ENCODE measurements around the gene TCEANC2. TPM values are rescaled to one million over a fixed set of nuclear protein-coding genes. Genes with fewer than 3 reads are reported as not detected.
"Not testable (repeated sequence)": the region's sequence is repeated elsewhere in the genome, so short reads cannot be mapped to it uniquely, and the experiment has no call there.

Gene TCEANC2
- total RNA-seq, 2 donors from 2014 or later = 4.4 to 5.9 TPM

DNA sequence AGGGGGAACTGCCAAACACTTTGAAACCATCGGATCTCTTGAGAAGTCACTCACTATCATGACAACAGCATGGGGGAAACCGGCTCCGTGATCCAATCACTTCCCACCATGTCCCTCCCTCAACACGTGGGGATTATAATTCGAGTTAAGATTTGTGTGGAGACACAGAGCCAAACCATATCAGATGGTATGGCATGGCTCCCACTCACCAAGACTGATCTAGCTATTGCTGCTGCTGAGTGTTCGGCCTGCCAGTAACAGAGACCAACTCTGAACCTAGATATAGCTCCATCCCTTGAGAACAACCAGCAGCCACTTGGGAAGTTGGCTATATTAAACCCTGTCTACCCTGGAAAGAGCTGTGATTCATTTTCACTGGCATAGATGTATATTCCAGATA, 50.0 kb downstream of the TCEANC2 start:
- H3K4me1 ChIP-seq = no peaks in the 10 kb centered on the region
- intact Hi-C loops (cut with DNase I) = no loop called here
- H3K27me3 ChIP-seq = no peaks in the 10 kb centered on the region
- no peak overlapping the region for H3K9ac ChIP-seq (ENCODE audit: low read depth in 2 of 2, low read length in 2 of 2)
- TF ChIP-seq, protein P1, sequence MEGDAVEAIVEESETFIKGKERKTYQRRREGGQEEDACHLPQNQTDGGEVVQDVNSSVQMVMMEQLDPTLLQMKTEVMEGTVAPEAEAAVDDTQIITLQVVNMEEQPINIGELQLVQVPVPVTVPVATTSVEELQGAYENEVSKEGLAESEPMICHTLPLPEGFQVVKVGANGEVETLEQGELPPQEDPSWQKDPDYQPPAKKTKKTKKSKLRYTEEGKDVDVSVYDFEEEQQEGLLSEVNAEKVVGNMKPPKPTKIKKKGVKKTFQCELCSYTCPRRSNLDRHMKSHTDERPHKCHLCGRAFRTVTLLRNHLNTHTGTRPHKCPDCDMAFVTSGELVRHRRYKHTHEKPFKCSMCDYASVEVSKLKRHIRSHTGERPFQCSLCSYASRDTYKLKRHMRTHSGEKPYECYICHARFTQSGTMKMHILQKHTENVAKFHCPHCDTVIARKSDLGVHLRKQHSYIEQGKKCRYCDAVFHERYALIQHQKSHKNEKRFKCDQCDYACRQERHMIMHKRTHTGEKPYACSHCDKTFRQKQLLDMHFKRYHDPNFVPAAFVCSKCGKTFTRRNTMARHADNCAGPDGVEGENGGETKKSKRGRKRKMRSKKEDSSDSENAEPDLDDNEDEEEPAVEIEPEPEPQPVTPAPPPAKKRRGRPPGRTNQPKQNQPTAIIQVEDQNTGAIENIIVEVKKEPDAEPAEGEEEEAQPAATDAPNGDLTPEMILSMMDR (IDR thresholded peaks at IDR 0.05) = no peak
- DNase-seq = no peak
- H3K27ac ChIP-seq = no peak overlapping the region
- H3K36me3 ChIP-seq = no peaks in the 10 kb centered on the region
- no peak overlapping the region for H3K4me3 ChIP-seq
- H3K9me3 ChIP-seq = no peaks in the 10 kb centered on the region

- H3K4me3 ChIP-seq; H3K4me1 ChIP-seq; DNase-seq; H3K27ac ChIP-seq; H3K27me3 ChIP-seq; H3K36me3 ChIP-seq; intact Hi-C loops (cut with DNase I); H3K9ac ChIP-seq (ENCODE audit: low read depth in 2 of 2, low read length in 2 of 2); H3K9me3 ChIP-seq: not testable (repeated sequence)
These were observed 51.2 kb downstream of the TCEANC2 start for GRCh38 chr1:54104613-54105012.

- Histone ChIP-seq H3K9me3 (no peaks in the 10 kb centered on the region), H3K36me3 (no peaks in the 10 kb centered on the region), H3K9ac (ENCODE audit: low read depth in 2 of 2, low read length in 2 of 2) (no peak overlapping the region), H3K27me3 (no peaks in the 10 kb centered on the region), H3K4me1 (no peaks in the 10 kb centered on the region), H3K4me3 (no peak overlapping the region), H3K27ac (no peak overlapping the region)
- DNase-seq = no peak
- TF ChIP-seq, protein P1 (IDR thresholded peaks at IDR 0.05) = no peak
- intact Hi-C loops (cut with DNase I) = no loop called here
These were observed 51.7 kb downstream of the TCEANC2 start for GRCh38 chr1:54105080-54105479.

DNA sequence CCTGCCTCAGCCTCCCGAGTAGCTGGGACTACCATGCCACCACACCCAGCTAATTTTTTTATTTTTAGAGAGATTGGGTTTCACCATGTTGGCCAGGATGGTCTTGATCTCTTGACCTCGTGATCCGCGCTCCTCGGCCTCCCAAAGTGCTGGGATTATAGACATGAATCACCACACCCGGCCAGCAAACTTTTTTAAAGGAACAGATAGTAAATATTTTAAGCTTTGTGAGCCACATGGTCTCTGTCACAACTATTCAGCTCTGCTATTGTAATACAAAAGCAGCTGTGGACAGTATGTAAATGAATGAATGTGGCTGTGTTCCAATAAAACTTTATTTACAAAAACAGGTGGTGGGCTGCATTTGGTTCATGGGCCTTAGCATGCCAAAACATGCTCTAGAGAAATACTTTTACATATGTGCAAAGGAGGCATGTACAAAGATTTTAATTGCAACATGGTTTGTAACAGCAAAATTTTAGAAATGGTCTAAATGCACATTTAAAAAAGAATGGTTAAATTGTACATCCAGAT, 52.4 kb downstream of the TCEANC2 start:
- H3K9ac ChIP-seq (ENCODE audit: low read depth in 2 of 2, low read length in 2 of 2) = no peak overlapping the region
- intact Hi-C loops (cut with DNase I) = no loop called here
- H3K4me1 ChIP-seq = no peaks in the 10 kb centered on the region
- no peaks in the 10 kb centered on the region for H3K36me3 ChIP-seq
- DNase-seq = no peak
- TF ChIP-seq, protein P1 (IDR thresholded peaks at IDR 0.05) = no peak
- no peaks in the 10 kb centered on the region for H3K27me3 ChIP-seq
- no peak overlapping the region for H3K4me3 ChIP-seq
- no peaks in the 10 kb centered on the region for H3K9me3 ChIP-seq
- no peak overlapping the region for H3K27ac ChIP-seq

GRCh38 chr1:54107131-54107530, 53.7 kb downstream of the TCEANC2 start:
- TF ChIP-seq, protein P1 (IDR thresholded peaks at IDR 0.05) = no peak
- Histone ChIP-seq H3K27ac (no peak overlapping the region), H3K9ac (ENCODE audit: low read depth in 2 of 2, low read length in 2 of 2) (no peak overlapping the region), H3K4me1 (no peaks in the 10 kb centered on the region), H3K9me3 (no peaks in the 10 kb centered on the region), H3K27me3 (no peaks in the 10 kb centered on the region), H3K4me3 (no peak overlapping the region), H3K36me3 (no peaks in the 10 kb centered on the region)
- intact Hi-C loops (cut with DNase I) = no loop called here
- no peak for DNase-seq

DNA sequence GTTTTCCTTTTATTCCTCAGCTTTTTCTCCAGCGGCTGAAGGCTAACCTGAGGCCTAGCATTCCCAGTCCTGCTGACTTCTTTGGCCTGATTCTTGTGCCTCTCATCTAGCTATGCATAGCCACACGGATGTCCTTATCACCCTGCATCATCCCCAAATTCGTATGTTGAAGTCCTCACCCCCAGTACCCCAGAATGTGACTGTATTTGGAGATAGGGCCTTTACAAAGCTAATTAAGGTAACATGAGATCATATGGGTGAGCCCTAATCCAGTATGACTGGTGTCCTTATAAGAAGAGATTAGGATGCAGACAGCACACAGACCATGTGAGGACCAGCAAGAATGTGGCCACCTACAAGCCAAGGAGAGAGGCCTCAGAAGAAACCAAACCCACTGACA, 54.7 kb downstream of the TCEANC2 start:
- no peaks in the 10 kb centered on the region for H3K27me3 ChIP-seq
- no peak overlapping the region for H3K27ac ChIP-seq
- H3K4me3 ChIP-seq = no peak overlapping the region
- no peaks in the 10 kb centered on the region for H3K36me3 ChIP-seq
- DNase-seq = no peak
- H3K9ac ChIP-seq (ENCODE audit: low read depth in 2 of 2, low read length in 2 of 2) = no peak overlapping the region
- H3K9me3 ChIP-seq = no peaks in the 10 kb centered on the region
- TF ChIP-seq, protein P1 (IDR thresholded peaks at IDR 0.05) = no peak
- intact Hi-C loops (cut with DNase I) = no loop called here
- no peaks in the 10 kb centered on the region for H3K4me1 ChIP-seq

Measured in colonic mucosa (tissue), 4 donors.